ENCODE data around the gene ARL5B.

DNA sequence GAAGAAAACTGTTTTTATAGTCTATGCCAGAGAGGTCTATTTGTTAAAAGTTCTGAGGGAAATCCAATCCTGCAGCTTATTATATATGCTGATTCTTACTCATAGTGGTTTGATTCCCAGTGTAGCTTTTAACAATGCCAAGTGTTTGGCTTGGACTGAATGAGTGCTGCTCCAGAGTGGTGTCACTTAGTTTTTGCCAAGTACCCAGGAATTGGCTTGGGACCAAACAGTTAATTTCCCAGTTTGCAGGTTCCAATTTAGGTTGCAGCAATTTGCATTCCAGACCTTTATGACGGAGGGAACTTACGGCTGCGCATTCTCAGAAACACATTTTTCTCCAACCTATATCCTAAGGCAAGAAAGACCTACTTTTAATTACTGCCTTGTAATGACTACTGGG, 40.2 kb upstream of the ARL5B start:
- TF ChIP-seq, protein P1, sequence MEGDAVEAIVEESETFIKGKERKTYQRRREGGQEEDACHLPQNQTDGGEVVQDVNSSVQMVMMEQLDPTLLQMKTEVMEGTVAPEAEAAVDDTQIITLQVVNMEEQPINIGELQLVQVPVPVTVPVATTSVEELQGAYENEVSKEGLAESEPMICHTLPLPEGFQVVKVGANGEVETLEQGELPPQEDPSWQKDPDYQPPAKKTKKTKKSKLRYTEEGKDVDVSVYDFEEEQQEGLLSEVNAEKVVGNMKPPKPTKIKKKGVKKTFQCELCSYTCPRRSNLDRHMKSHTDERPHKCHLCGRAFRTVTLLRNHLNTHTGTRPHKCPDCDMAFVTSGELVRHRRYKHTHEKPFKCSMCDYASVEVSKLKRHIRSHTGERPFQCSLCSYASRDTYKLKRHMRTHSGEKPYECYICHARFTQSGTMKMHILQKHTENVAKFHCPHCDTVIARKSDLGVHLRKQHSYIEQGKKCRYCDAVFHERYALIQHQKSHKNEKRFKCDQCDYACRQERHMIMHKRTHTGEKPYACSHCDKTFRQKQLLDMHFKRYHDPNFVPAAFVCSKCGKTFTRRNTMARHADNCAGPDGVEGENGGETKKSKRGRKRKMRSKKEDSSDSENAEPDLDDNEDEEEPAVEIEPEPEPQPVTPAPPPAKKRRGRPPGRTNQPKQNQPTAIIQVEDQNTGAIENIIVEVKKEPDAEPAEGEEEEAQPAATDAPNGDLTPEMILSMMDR (IDR thresholded peaks at IDR 0.05): no peak
- no peak for TF ChIP-seq POLR2A (IDR thresholded peaks at IDR 0.05)

Measured in Peyer's patch (tissue), 4 donors.